Nephron (organoid): Measurements from ENCODE around the gene MAP9.
A peak's percentile ranks its signal among the peaks of the same experiment; 100 is the strongest.

Experiments used
- H3K27ac Mint-ChIP-seq, 3 experiments: 2 replicates each; pipeline ENCODE4 v1.8.0; 2020; ENCODE audit warnings: mixed read lengths in 3 of 3, mild to moderate bottlenecking in 2 of 3, moderate library complexity in 1 of 3
- H3K27me3 Mint-ChIP-seq: 2 replicates; pipeline ENCODE4 v1.8.0; 2021; ENCODE audit warnings: low read depth, mild to moderate bottlenecking, moderate library complexity, mixed read lengths
- H3K36me3 Mint-ChIP-seq: 2 replicates; pipeline ENCODE4 v1.8.0; 2020; ENCODE audit warnings: low read depth, mixed read lengths
- H3K4me1 Mint-ChIP-seq: 2 replicates; pipeline ENCODE4 v1.8.0; 2020; ENCODE audit warnings: mixed read lengths
- H3K4me3 Mint-ChIP-seq, 3 experiments: 2 replicates each; pipeline ENCODE4 v1.8.0; 2020; ENCODE audit warnings: mild to moderate bottlenecking in 3 of 3, mixed read lengths in 3 of 3, moderate library complexity in 2 of 3
- H3K9me3 Mint-ChIP-seq: 2 replicates; pipeline ENCODE4 v1.8.0; 2020; ENCODE audit warnings: mixed read lengths
- CTCF ChIP-seq, 3 experiments: fragments of 200-600 bp; sonication (generic); IDR thresholded peaks; one replicate each; pipeline ENCODE4 v1.5.0; 2021; ENCODE audit warnings: antibody characterized with exemption in 3 of 3; ENCODE audit not compliant: unreplicated experiment in 3 of 3

Gene MAP9

GRCh38 chr4:155377276-155377675 is 511 bp upstream of the MAP9 start:
- Mint-ChIP-seq H3K36me3 (peaks cover 4% of the 10 kb centered on the region), H3K9me3 (no peaks in the 10 kb centered on the region), H3K4me3 (peak overlapping the region; percentile 92 to 97 (median 94)), H3K27ac (peak overlapping the region; percentile 50 to 83 (median 81)), H3K27me3 (peaks cover 3% of the 10 kb centered on the region), H3K4me1 (peaks cover 12% of the 10 kb centered on the region)
- TF ChIP-seq CTCF (IDR thresholded peaks at IDR 0.05; ENCODE audit: unreplicated experiment in 3 of 3) = no peak

- no peak overlapping the region for H3K27ac Mint-ChIP-seq
- H3K9me3 Mint-ChIP-seq = no peaks in the 10 kb centered on the region
- peaks cover 12% of the 10 kb centered on the region for H3K4me1 Mint-ChIP-seq
- H3K4me3 Mint-ChIP-seq = no peak overlapping the region
- TF ChIP-seq CTCF (IDR thresholded peaks at IDR 0.05; ENCODE audit: unreplicated experiment in 3 of 3) = peak; percentile 57 to 73 (median 60)
- H3K36me3 Mint-ChIP-seq = peaks cover 31% of the 10 kb centered on the region
- H3K27me3 Mint-ChIP-seq = no peaks in the 10 kb centered on the region
Measured at GRCh38 chr4:155371432-155372043, 5.2 kb downstream of the MAP9 start.

GRCh38 chr4:155367608-155368007 is 9.2 kb downstream of the MAP9 start:
- H3K4me1 Mint-ChIP-seq = no peaks in the 10 kb centered on the region
- no peak overlapping the region for H3K4me3 Mint-ChIP-seq
- H3K27ac Mint-ChIP-seq = no peak overlapping the region
- no peaks in the 10 kb centered on the region for H3K27me3 Mint-ChIP-seq
- H3K9me3 Mint-ChIP-seq = no peaks in the 10 kb centered on the region
- peaks cover 54% of the 10 kb centered on the region for H3K36me3 Mint-ChIP-seq
- no peak for TF ChIP-seq CTCF (IDR thresholded peaks at IDR 0.05; ENCODE audit: unreplicated experiment in 3 of 3)

GRCh38 chr4:155353923-155354540 is 22.7 kb downstream of the MAP9 start:
- TF ChIP-seq CTCF (IDR thresholded peaks at IDR 0.05; ENCODE audit: unreplicated experiment in 3 of 3) = peak; percentile 71 to 88 (median 84)
- Mint-ChIP-seq H3K9me3 (no peaks in the 10 kb centered on the region), H3K4me1 (peaks cover 5% of the 10 kb centered on the region), H3K4me3 (no peak overlapping the region), H3K36me3 (peaks cover 32% of the 10 kb centered on the region), H3K27ac (no peak overlapping the region), H3K27me3 (no peaks in the 10 kb centered on the region)

GRCh38 chr4:155342142-155342541 is 34.6 kb downstream of the MAP9 start:
- no peak overlapping the region for H3K4me3 Mint-ChIP-seq
- H3K36me3 Mint-ChIP-seq = peaks cover 24% of the 10 kb centered on the region
- no peaks in the 10 kb centered on the region for H3K27me3 Mint-ChIP-seq
- H3K4me1 Mint-ChIP-seq = no peaks in the 10 kb centered on the region
- no peak for TF ChIP-seq CTCF (IDR thresholded peaks at IDR 0.05; ENCODE audit: unreplicated experiment in 3 of 3)
- H3K27ac Mint-ChIP-seq = no peak overlapping the region
- peaks cover 5% of the 10 kb centered on the region for H3K9me3 Mint-ChIP-seq

- H3K27me3 Mint-ChIP-seq = no peaks in the 10 kb centered on the region
- H3K36me3 Mint-ChIP-seq = peaks cover 10% of the 10 kb centered on the region
- TF ChIP-seq CTCF (IDR thresholded peaks at IDR 0.05; ENCODE audit: unreplicated experiment in 3 of 3) = no peak
- H3K27ac Mint-ChIP-seq = no peak overlapping the region
- H3K4me1 Mint-ChIP-seq = no peaks in the 10 kb centered on the region
- peaks cover 10% of the 10 kb centered on the region for H3K9me3 Mint-ChIP-seq
- no peak overlapping the region for H3K4me3 Mint-ChIP-seq
Measured at GRCh38 chr4:155339999-155340398, 36.8 kb downstream of the MAP9 start.
